HCT116 (cell line): ENCODE measurements around the gene KCNK6. TPM values are rescaled to one million over a fixed set of nuclear protein-coding genes. Genes with fewer than 3 reads are reported as not detected.

Experiments
- ATAC-seq: fragments of 200-7000 bp; cut with Tn5 transposase; 2 replicates; pipeline ENCODE4 v1.9.1; 2020; ENCODE audit warnings: mild to moderate bottlenecking, moderate library complexity
- BruUV-seq: library from RNA; stranded (reverse); fragments of 400-500 nt; replicated peaks from 2 replicates; lab custom pipeline; 2021; lab: Mats Ljungman, UMichigan
- CTCF ChIA-PET: fragments of 300-600 bp; sonication (Branson Sonifier 250); formaldehyde crosslinking; loops from one replicate; lab custom pipeline; 2021; ENCODE audit warnings: antibody characterized with exemption; lab: Charles Lee
- POLR2A ChIA-PET: fragments of 300-600, 350-600 bp; sonication (Branson Sonifier 250); formaldehyde crosslinking; loops from one replicate; lab custom pipeline; 2021; ENCODE audit warnings: antibody characterized with exemption; lab: Charles Lee
- RAD21 ChIA-PET, 2 experiments: fragments of 300-600 bp; sonication (Branson Sonifier 250); formaldehyde crosslinking; loops; one replicate each; lab custom pipeline; 2023; ENCODE audit warnings: low total read pairs in 2 of 2; ENCODE audit not compliant: uncharacterized antibody in 2 of 2, unreplicated experiment in 2 of 2, low non-redundant PET in 1 of 2; lab: Charles Lee
- DNase-seq: peaks from one replicate; pipeline ENCODE4 v3.0.0-alpha.2; 2010; ENCODE audit warnings: low read depth, low spot score
- H2AFZ ChIP-seq: fragments of 200-600 bp; shearing (Covaris generic), sonication (generic); 2 replicates; pipeline ENCODE4 v1.6.1; 2017; ENCODE audit warnings: low read depth, mixed run types, mixed read lengths, antibody characterized with exemption, low read length; ENCODE audit not compliant: poor library complexity, severe bottlenecking
- H3K27ac ChIP-seq: 2 replicates; pipeline ENCODE4 v1.5.1; 2012; ENCODE audit warnings: low read depth, low read length
- H3K27me3 ChIP-seq: fragments of 200-600 bp; sonication (generic); 2 replicates; pipeline ENCODE4 v1.6.1; 2016; ENCODE audit warnings: mixed run types, low read length, mixed read lengths; ENCODE audit not compliant: insufficient read depth
- H3K36me3 ChIP-seq, 2 experiments: fragments of 200-500 bp in 1 of 2; fragments of 200-600 bp in 1 of 2; sonication (Bioruptor generic) in 1 of 2; sonication (generic) in 1 of 2; 2 replicates each; pipeline versions ENCODE4 v1.5.1 to v1.6.1; 2014 to 2016; ENCODE audit warnings: low read length in 2 of 2, inconsistent platforms in 1 of 2, mixed read lengths in 1 of 2, mixed run types in 1 of 2; ENCODE audit not compliant: insufficient read depth in 2 of 2, control insufficient read depth in 1 of 2
- H3K4me1 ChIP-seq, 2 experiments: fragments of 200-600 bp in 1 of 2; sonication (generic) in 1 of 2; 2 replicates each; pipeline versions ENCODE4 v1.5.1 to v1.6.1; 2012 to 2017; ENCODE audit warnings: low read length in 2 of 2, inconsistent platforms in 1 of 2, mild to moderate bottlenecking in 1 of 2, mixed read lengths in 1 of 2, mixed run types in 1 of 2, moderate library complexity in 1 of 2; ENCODE audit not compliant: insufficient read depth in 2 of 2, control insufficient read depth in 1 of 2
- H3K4me2 ChIP-seq: fragments of 200-600 bp; sonication (generic); 2 replicates; pipeline ENCODE4 v1.6.1; 2017; ENCODE audit warnings: mixed run types, low read length, mixed read lengths
- H3K4me3 ChIP-seq, 2 experiments: fragments of 200-600 bp in 1 of 2; sonication (generic) in 1 of 2; replicated peaks in 1 of 2; 2 replicates each; pipeline ENCODE4 v1.5.1; 2011 to 2016; ENCODE audit warnings: low read length in 2 of 2, control low read depth in 1 of 2, low read depth in 1 of 2, mild to moderate bottlenecking in 1 of 2, mixed read lengths in 1 of 2, mixed run types in 1 of 2
- H3K79me2 ChIP-seq: fragments of 200-600 bp; sonication (generic); 2 replicates; pipeline ENCODE4 v1.6.1; 2017; ENCODE audit warnings: mild to moderate bottlenecking, mixed run types, low read length, moderate library complexity, mixed read lengths; ENCODE audit not compliant: insufficient read depth
- H3K9ac ChIP-seq: fragments of 200-600 bp; sonication (generic); 2 replicates; pipeline ENCODE4 v1.6.1; 2016; ENCODE audit warnings: low read length, mixed read lengths
- H3K9me2 ChIP-seq: fragments of 200-600 bp; sonication (generic), shearing (Covaris generic); 2 replicates; pipeline ENCODE4 v1.6.1; 2017; ENCODE audit warnings: mixed run types, mild to moderate bottlenecking, moderate library complexity; ENCODE audit not compliant: insufficient read depth
- H3K9me3 ChIP-seq, 2 experiments: fragments of 200-500 bp in 1 of 2; fragments of 200-600 bp in 1 of 2; sonication (Bioruptor generic) in 1 of 2; sonication (generic) in 1 of 2; 2 replicates each; pipeline ENCODE4 v1.6.1; 2014 to 2017; ENCODE audit warnings: low read length in 2 of 2, mixed read lengths in 2 of 2, inconsistent platforms in 1 of 2, low read depth in 1 of 2, mild to moderate bottlenecking in 1 of 2, mixed run types in 1 of 2, moderate library complexity in 1 of 2; ENCODE audit not compliant: control insufficient read depth in 1 of 2, insufficient read depth in 1 of 2
- H4K20me1 ChIP-seq: fragments of 200-600 bp; sonication (generic), shearing (Covaris generic); 2 replicates; pipeline ENCODE4 v1.6.1; 2017; ENCODE audit warnings: mixed run types, mild to moderate bottlenecking, moderate library complexity; ENCODE audit not compliant: insufficient read depth
- CBX3 ChIP-seq: IDR thresholded peaks from 2 replicates; pipeline ENCODE4 v1.6.1; 2012; ENCODE audit warnings: low read depth
- CEBPB ChIP-seq: IDR thresholded peaks from 2 replicates; pipeline ENCODE4 v1.6.1; 2012; ENCODE audit warnings: low read depth
- CTCF ChIP-seq, 3 experiments: fragments of 200-600 bp in 1 of 3; sonication (generic) in 1 of 3; IDR thresholded peaks in 2 of 3; conservative IDR thresholded peaks in 1 of 3; 2 replicates each; pipeline ENCODE4 v1.5.1; 2012 to 2017; ENCODE audit warnings: low read depth in 2 of 3, low read length in 2 of 3, antibody characterized with exemption in 1 of 3, borderline replicate concordance in 1 of 3, control low read depth in 1 of 3, mild to moderate bottlenecking in 1 of 3, mixed read lengths in 1 of 3, mixed run types in 1 of 3, moderate library complexity in 1 of 3; ENCODE audit not compliant: insufficient read depth in 1 of 3
- EGR1 ChIP-seq: IDR thresholded peaks from 2 replicates; pipeline ENCODE4 v1.6.1; 2012; ENCODE audit warnings: low read depth
- ELF1 ChIP-seq: IDR thresholded peaks from 2 replicates; pipeline ENCODE4 v1.6.1; 2012; ENCODE audit warnings: low read depth, borderline replicate concordance
- EZH2 ChIP-seq: fragments of 200-600 bp; sonication (generic); IDR thresholded peaks from 2 replicates; pipeline ENCODE4 v1.6.1; 2017; ENCODE audit warnings: antibody characterized with exemption, mixed run types
- EZH2phosphoT487 ChIP-seq: fragments of 200-600 bp; IDR thresholded peaks from 2 replicates; pipeline ENCODE4 v1.6.1; 2018; ENCODE audit warnings: antibody characterized with exemption, borderline replicate concordance
- FOSL1 ChIP-seq: IDR thresholded peaks from 2 replicates; pipeline ENCODE4 v1.6.1; 2012; ENCODE audit warnings: low read depth
- JUND ChIP-seq: IDR thresholded peaks from 2 replicates; pipeline ENCODE4 v1.6.1; 2012
- POLR2A ChIP-seq: IDR thresholded peaks from 2 replicates; pipeline ENCODE4 v1.7.0; 2011; ENCODE audit warnings: borderline replicate concordance; ENCODE audit not compliant: insufficient read depth, insufficient read length; ENCODE audit errors: extremely low read depth
- POLR2AphosphoS5 ChIP-seq: IDR thresholded peaks from 2 replicates; pipeline ENCODE4 v1.6.1; 2011; ENCODE audit warnings: mild to moderate bottlenecking, low read depth, low read length, moderate library complexity
- RAD21 ChIP-seq: IDR thresholded peaks from 2 replicates; pipeline ENCODE4 v1.6.1; 2012; ENCODE audit warnings: low read depth, mild to moderate bottlenecking
- SIN3A ChIP-seq: IDR thresholded peaks from 2 replicates; pipeline ENCODE4 v1.6.1; 2012; ENCODE audit warnings: low read depth
- TCF7L2 ChIP-seq: IDR thresholded peaks from 2 replicates; pipeline ENCODE4 v1.7.0; 2011; ENCODE audit warnings: borderline replicate concordance, inconsistent platforms; ENCODE audit not compliant: insufficient read depth, insufficient read length; ENCODE audit errors: extremely low read depth
- YY1 ChIP-seq: IDR thresholded peaks from 2 replicates; pipeline ENCODE4 v1.6.1; 2011; ENCODE audit warnings: low read length, low read depth, moderate library complexity, mild to moderate bottlenecking; ENCODE audit not compliant: insufficient replicate concordance; ENCODE audit errors: extremely low read depth
- ZBTB33 ChIP-seq: IDR thresholded peaks from 2 replicates; pipeline ENCODE4 v1.6.1; 2011; ENCODE audit warnings: mild to moderate bottlenecking, low read length, moderate library complexity; ENCODE audit not compliant: insufficient replicate concordance; ENCODE audit errors: extremely low read depth
- ZNF274 ChIP-seq: fragments of 200-500 bp; sonication (Bioruptor generic); IDR thresholded peaks from 2 replicates; pipeline ENCODE4 v1.6.1; 2014; ENCODE audit warnings: mild to moderate bottlenecking, low read depth, low read length, inconsistent platforms
- intact Hi-C: fragments of 100-400 bp; cut with micrococcal nuclease; formaldehyde crosslinking; loops from 2 replicates; pipeline ENCODE4 v1.10.0; 2022
- total RNA-seq: library from RNA; stranded (reverse); gene quantifications from one replicate; pipeline ENCODE4 v1.2.1, GENCODE V29; 2021; ENCODE audit not compliant: unreplicated experiment
- TF ChIP-seq, protein P1 (sequence below): IDR thresholded peaks from 2 replicates; pipeline ENCODE4 v1.6.1; 2012
- TF ChIP-seq, protein P2 (sequence below): IDR thresholded peaks from 2 replicates; pipeline ENCODE4 v1.6.1; 2012; ENCODE audit warnings: low read depth

The KCNK6 gene
- total RNA-seq, 1 experiment from 2014 or later = 11.0 TPM

- no TSS peak for BruUV-seq
- ATAC-seq = peak; percentile 90
- Histone ChIP-seq H3K4me2 (peak within 1 kb of the TSS; percentile 100), H3K79me2 (peaks cover 28% of the 10 kb centered on the region), H3K27me3 (no peaks in the 10 kb centered on the region), H3K9ac (peak within 1 kb of the TSS; percentile 86), H3K4me1 (peaks cover 15 to 39% of the 10 kb centered on the region in 2 experiments), H3K9me3 (no peaks in the 10 kb centered on the region), H3K36me3 (no peaks in the 10 kb centered on the region), H3K27ac (peak within 1 kb of the TSS; percentile 81), H3K4me3 (peak within 1 kb of the TSS; percentile 90 to 94), H3K9me2 (no peaks in the 10 kb centered on the region), H2AFZ (peak within 1 kb of the TSS; percentile 82), H4K20me1 (no peaks in the 10 kb centered on the region)
- RAD21 ChIA-PET = no interaction called here
- DNase-seq = peak; percentile 97
- POLR2A ChIA-PET = no interaction called here
- intact Hi-C loops = loop anchor here (1.0 kb wide), 1 partner anchor 11 kb away; no protein-coding TSS in a partner anchor
- CTCF ChIA-PET = no interaction called here
- TF ChIP-seq, protein P1, sequence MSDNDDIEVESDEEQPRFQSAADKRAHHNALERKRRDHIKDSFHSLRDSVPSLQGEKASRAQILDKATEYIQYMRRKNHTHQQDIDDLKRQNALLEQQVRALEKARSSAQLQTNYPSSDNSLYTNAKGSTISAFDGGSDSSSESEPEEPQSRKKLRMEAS = no peak
- TF ChIP-seq FOSL1 = no peak
- no peak for TF ChIP-seq CTCF (IDR thresholded peaks at IDR 0.05 in 2 of 3, conservative IDR thresholded peaks at IDR 0.05 in 1 of 3; ENCODE audit: borderline replicate concordance in 1 of 3, insufficient read depth in 1 of 3, low read depth in 2 of 3, low read length in 2 of 3)
- no peak for TF ChIP-seq ZNF274
- peak; percentile 29 for TF ChIP-seq TCF7L2
- no peak for TF ChIP-seq ELF1
- peak; percentile 56; the same call in 1 of the 2 replicates for TF ChIP-seq EGR1
- no peak for TF ChIP-seq EZH2phosphoT487
- TF ChIP-seq CEBPB = no peak
- TF ChIP-seq POLR2AphosphoS5 = peak; percentile 60
- TF ChIP-seq, protein P2, sequence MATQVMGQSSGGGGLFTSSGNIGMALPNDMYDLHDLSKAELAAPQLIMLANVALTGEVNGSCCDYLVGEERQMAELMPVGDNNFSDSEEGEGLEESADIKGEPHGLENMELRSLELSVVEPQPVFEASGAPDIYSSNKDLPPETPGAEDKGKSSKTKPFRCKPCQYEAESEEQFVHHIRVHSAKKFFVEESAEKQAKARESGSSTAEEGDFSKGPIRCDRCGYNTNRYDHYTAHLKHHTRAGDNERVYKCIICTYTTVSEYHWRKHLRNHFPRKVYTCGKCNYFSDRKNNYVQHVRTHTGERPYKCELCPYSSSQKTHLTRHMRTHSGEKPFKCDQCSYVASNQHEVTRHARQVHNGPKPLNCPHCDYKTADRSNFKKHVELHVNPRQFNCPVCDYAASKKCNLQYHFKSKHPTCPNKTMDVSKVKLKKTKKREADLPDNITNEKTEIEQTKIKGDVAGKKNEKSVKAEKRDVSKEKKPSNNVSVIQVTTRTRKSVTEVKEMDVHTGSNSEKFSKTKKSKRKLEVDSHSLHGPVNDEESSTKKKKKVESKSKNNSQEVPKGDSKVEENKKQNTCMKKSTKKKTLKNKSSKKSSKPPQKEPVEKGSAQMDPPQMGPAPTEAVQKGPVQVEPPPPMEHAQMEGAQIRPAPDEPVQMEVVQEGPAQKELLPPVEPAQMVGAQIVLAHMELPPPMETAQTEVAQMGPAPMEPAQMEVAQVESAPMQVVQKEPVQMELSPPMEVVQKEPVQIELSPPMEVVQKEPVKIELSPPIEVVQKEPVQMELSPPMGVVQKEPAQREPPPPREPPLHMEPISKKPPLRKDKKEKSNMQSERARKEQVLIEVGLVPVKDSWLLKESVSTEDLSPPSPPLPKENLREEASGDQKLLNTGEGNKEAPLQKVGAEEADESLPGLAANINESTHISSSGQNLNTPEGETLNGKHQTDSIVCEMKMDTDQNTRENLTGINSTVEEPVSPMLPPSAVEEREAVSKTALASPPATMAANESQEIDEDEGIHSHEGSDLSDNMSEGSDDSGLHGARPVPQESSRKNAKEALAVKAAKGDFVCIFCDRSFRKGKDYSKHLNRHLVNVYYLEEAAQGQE = no peak
- TF ChIP-seq CBX3 = no peak; the same call in 1 of the 2 replicates
- TF ChIP-seq SIN3A = no peak
- TF ChIP-seq POLR2A = no peak
- TF ChIP-seq ZBTB33 = no peak
- peak; percentile 31 for TF ChIP-seq YY1
- TF ChIP-seq EZH2 = no peak
- TF ChIP-seq JUND = no peak
- TF ChIP-seq RAD21 = no peak
Measured at GRCh38 chr19:38315657-38316476, 3.8 kb upstream of the KCNK6 start, which contains the start of gene YIF1B. Gene YIF1B (minus strand): TSS chr19:38315947. CDS start chr19:38315917, 30 bp downstream.
